K562 (cell line): ENCODE results near the gene IQGAP3. TPM values are rescaled to one million over a fixed set of nuclear protein-coding genes. Genes with fewer than 3 reads are reported as not detected.
A peak's percentile ranks its signal among the peaks of the same experiment; 100 is the strongest.

Experiments
- BDP1 ChIP-seq: IDR thresholded peaks from 3 replicates; pipeline ENCODE4 v1.6.1; 2011; ENCODE audit not compliant: insufficient read length, insufficient read depth
- EHMT2 ChIP-seq: fragments of 450-650 bp; IDR thresholded peaks from 2 replicates; pipeline ENCODE4 v1.6.1; 2018; ENCODE audit warnings: antibody characterized with exemption
- GTF2F1 ChIP-seq: IDR thresholded peaks from 2 replicates; pipeline ENCODE4 v1.6.1; 2011; ENCODE audit warnings: low read depth, low read length, improper control_type of control experiment
- NRF1 ChIP-seq, 2 experiments: fragments of 450-650 bp; IDR thresholded peaks in 1 of 2; conservative IDR thresholded peaks in 1 of 2; 2 replicates each; pipeline ENCODE4 v1.6.1; 2014; ENCODE audit warnings: mild to moderate bottlenecking in 2 of 2
- SP1 ChIP-seq: sonication (generic); formaldehyde crosslinking; IDR thresholded peaks from 2 replicates; pipeline ENCODE4 v1.8.1; 2022; ENCODE audit warnings: mild to moderate bottlenecking, missing genetic modification reagents
- TAF15 ChIP-seq: fragments of 200-400 bp; formaldehyde crosslinking; IDR thresholded peaks from 2 replicates; pipeline ENCODE4 v1.6.1; 2017; ENCODE audit warnings: mild to moderate bottlenecking, low read depth, low read length, moderate library complexity
- ZFPM2 ChIP-seq: fragments of 250-450 bp; sonication (Bioruptor Pico); IDR thresholded peaks from 2 replicates; pipeline ENCODE4 v1.5.1; 2022; ENCODE audit warnings: mild to moderate bottlenecking
- ZKSCAN3 ChIP-seq: fragments of 250-450 bp; sonication (Bioruptor Pico); IDR thresholded peaks from 2 replicates; pipeline ENCODE4 v1.4.0; 2020
- ZNF12 ChIP-seq: sonication (generic); formaldehyde crosslinking; IDR thresholded peaks from 2 replicates; pipeline ENCODE4 v1.4.0; 2020; ENCODE audit warnings: mild to moderate bottlenecking, missing genetic modification reagents
- ZNF436 ChIP-seq: fragments of 250-450, 450-650 bp; sonication (Bioruptor Pico); formaldehyde crosslinking; IDR thresholded peaks from 2 replicates; pipeline ENCODE4 v1.7.0; 2020; ENCODE audit warnings: mild to moderate bottlenecking
- polyA plus RNA-seq, 8 experiments: library from polyadenylated mRNA; depleted of rRNA in 4 of 8; stranded (reverse) in 5 of 8; unstranded in 3 of 8; fragments of >200 nt; fragmentation: Nextera tagmentation in 2 of 8; fragmentation: Illumina TruSeq in 1 of 8; extraction: Ambion mirVana in 2 of 8; extraction: Trizol in 1 of 8; gene quantifications; 2 replicates each; pipeline versions ENCODE4 v1.2.1 to v1.2.3, GENCODE V29; 2011 to 2014; ENCODE audit warnings: inconsistent platforms in 1 of 8, missing spikeins in 1 of 8
- total RNA-seq, 7 experiments: library from RNA; depleted of rRNA in 6 of 7; stranded (reverse); fragments of >200 nt in 6 of 7; fragmentation: Illumina TruSeq in 2 of 7; extraction: Trizol in 2 of 7; gene quantifications; 2 replicates each; pipeline versions ENCODE4 v1.2.1 to v1.2.3, GENCODE V29; 2011 to 2021; ENCODE audit warnings: low replicate concordance in 1 of 7
- TF ChIP-seq, protein P1 (sequence below), 2 experiments: fragments of 450-650 bp; IDR thresholded peaks; 2 replicates each; pipeline ENCODE4 v1.6.1; 2016; ENCODE audit warnings: mild to moderate bottlenecking in 2 of 2, borderline replicate concordance in 1 of 2, low read depth in 1 of 2, moderate library complexity in 1 of 2
- TF ChIP-seq, protein P2 (sequence below): sonication (generic); formaldehyde crosslinking; IDR thresholded peaks from 2 replicates; pipeline ENCODE4 v1.5.0; 2020; ENCODE audit warnings: missing genetic modification reagents
- TF ChIP-seq, protein P3 (sequence below): fragments of 450-650 bp; formaldehyde crosslinking; conservative IDR thresholded peaks from 2 replicates; pipeline ENCODE4 v1.4.0; 2022; ENCODE audit warnings: mild to moderate bottlenecking, missing genetic modification characterization

IQGAP3 gene
- total and polyA plus RNA-seq, 9 of the 15 experiments (the other 6 are each of a cell fraction or from before 2014, with no cell fraction given): 1.4 to 16.6 (median 11.9) TPM

DNA sequence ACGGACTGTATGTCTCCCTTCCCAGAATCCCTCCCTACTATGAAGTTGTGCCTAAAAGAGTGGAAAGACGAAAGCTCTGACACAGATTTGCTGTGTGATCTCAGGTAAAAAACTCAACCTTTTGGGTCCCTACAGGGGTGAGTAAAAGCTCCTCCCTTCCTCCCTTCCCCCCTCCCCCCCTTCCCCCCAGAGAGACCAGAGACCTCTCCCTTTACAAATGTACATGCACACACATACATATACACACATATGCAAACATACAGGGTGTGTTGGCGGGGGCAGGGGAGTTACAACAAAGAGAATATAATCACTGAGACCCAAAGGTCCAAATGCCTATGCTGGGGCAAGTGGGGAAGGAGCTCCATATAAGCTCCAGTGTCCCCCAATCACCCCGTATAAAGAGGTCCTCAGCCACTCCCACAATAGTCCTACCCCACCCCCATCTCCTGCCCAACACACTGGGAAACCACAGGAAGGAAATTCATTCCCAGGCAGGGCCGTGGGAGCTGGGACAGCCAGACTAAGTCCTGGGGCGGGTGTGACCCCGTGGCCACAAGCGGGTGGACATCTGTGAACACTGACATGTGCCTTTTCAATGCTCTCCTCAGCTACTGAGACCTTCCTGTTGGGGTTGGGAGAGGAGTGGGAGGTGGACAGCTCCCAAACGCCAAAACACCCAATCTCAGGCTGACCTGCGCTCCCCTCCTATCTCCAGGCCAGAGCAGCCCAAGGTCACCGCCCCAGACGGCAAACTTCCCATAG, 73.8 kb downstream of the IQGAP3 start (continued):
- TF ChIP-seq, protein P1, sequence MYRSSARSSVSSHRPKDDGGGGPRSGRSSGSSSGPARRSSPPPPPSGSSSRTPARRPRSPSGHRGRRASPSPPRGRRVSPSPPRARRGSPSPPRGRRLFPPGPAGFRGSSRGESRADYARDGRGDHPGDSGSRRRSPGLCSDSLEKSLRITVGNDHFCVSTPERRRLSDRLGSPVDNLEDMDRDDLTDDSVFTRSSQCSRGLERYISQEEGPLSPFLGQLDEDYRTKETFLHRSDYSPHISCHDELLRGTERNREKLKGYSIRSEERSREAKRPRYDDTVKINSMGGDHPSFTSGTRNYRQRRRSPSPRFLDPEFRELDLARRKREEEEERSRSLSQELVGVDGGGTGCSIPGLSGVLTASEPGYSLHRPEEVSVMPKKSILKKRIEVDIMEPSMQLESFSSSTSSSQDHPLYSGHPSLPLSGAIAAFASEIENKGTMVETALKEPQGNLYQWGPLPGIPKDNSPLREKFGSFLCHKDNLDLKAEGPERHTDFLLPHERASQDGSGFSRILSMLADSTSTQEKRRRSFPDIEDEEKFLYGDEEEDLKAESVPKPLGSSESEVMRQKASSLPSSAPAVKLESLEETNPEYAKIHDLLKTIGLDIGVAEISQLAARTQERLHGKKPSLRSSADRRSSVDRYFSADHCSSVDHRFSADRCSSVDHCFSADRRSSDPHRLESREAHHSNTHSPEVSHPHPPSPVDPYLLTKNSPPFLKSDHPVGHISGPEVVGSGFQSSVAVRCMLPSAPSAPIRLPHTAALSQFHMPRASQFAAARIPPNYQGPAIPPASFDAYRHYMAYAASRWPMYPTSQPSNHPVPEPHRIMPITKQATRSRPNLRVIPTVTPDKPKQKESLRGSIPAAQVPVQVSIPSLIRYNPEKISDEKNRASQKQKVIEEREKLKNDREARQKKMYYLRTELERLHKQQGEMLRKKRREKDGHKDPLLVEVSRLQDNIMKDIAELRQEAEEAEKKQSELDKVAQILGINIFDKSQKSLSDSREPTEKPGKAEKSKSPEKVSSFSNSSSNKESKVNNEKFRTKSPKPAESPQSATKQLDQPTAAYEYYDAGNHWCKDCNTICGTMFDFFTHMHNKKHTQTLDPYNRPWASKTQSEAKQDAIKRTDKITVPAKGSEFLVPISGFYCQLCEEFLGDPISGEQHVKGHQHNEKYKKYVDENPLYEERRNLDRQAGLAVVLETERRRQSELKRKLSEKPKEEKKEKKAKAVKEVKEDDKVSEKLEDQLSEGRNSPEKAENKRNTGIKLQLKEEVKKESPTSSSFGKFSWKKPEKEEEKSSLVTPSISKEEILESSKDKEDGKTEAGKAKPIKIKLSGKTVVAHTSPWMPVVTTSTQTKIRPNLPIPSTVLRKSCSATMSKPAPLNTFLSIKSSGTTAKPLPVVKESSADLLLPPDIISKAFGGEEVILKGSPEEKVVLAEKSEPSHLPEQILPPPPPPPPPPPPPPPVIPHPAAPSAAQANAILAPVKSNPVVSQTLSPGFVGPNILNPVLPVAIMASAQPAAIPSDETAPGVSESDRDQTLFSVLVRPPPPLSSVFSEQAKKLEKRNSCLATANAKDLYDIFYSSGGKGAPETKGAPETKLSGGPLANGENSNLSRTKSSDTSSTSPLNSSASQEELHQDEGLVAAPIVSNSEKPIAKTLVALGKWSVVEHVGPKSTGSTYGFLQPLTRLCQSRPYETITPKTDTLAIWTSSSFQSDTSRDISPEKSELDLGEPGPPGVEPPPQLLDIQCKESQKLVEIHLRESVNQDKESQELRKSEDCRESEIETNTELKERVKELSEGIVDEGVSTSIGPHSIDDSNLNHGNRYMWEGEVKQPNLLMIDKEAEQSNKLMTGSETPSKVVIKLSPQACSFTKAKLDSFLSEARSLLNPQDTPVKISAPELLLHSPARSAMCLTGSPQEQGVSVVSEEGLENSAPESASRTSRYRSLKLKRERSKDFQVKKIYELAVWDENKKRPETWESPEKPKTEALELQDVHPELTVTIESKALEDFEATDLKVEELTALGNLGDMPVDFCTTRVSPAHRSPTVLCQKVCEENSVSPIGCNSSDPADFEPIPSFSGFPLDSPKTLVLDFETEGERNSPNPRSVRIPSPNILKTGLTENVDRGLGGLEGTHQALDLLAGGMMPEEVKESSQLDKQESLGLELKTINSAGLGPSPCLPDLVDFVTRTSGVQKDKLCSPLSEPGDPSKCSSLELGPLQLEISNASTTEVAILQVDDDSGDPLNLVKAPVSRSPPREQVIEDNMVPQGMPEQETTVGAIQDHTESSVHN (IDR thresholded peaks at IDR 0.05; ENCODE audit: borderline replicate concordance in 1 of 2, low read depth in 1 of 2): no peak
- no peak for TF ChIP-seq SP1
- TF ChIP-seq ZNF12 (CRISPR knock-in tag): no peak
- no peak for TF ChIP-seq BDP1
- no peak for TF ChIP-seq ZNF436
- TF ChIP-seq, protein P2, sequence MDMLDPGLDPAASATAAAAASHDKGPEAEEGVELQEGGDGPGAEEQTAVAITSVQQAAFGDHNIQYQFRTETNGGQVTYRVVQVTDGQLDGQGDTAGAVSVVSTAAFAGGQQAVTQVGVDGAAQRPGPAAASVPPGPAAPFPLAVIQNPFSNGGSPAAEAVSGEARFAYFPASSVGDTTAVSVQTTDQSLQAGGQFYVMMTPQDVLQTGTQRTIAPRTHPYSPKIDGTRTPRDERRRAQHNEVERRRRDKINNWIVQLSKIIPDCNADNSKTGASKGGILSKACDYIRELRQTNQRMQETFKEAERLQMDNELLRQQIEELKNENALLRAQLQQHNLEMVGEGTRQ (CRISPR knock-in tag): no peak
- no peak for TF ChIP-seq GTF2F1
- TF ChIP-seq EHMT2: no peak
- TF ChIP-seq ZFPM2 (CRISPR knock-in tag): no peak
- TF ChIP-seq, protein P3, sequence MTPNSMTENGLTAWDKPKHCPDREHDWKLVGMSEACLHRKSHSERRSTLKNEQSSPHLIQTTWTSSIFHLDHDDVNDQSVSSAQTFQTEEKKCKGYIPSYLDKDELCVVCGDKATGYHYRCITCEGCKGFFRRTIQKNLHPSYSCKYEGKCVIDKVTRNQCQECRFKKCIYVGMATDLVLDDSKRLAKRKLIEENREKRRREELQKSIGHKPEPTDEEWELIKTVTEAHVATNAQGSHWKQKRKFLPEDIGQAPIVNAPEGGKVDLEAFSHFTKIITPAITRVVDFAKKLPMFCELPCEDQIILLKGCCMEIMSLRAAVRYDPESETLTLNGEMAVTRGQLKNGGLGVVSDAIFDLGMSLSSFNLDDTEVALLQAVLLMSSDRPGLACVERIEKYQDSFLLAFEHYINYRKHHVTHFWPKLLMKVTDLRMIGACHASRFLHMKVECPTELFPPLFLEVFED (CRISPR knock-in tag): no peak
- no peak for TF ChIP-seq TAF15
- peak; percentile 33 to 57; a peak in 3 of 4 replicates for TF ChIP-seq NRF1 (conservative IDR thresholded peaks at IDR 0.05 in 1 of 2, IDR thresholded peaks at IDR 0.05 in 1 of 2)
- TF ChIP-seq ZKSCAN3 (CRISPR knock-in tag): no peak
